PFSK-1 (cell line): Measurements from ENCODE around the gene MRPL11.
A peak's percentile ranks its signal among the peaks of the same experiment; 100 is the strongest.

Experiments used
- FOXP2 ChIP-seq: optimal IDR thresholded peaks from 2 replicates; pipeline ENCODE3; 2011; ENCODE audit warnings: borderline replicate concordance, control low read depth, inconsistent platforms; ENCODE audit not compliant: insufficient read depth; ENCODE audit errors: extremely low read length, extremely low read depth
- POLR2AphosphoS5 ChIP-seq: IDR thresholded peaks from 2 replicates; pipeline ENCODE4 v1.6.1; 2012; ENCODE audit warnings: low read depth, mild to moderate bottlenecking, control low read depth, low read length, moderate library complexity
- SIN3A ChIP-seq: IDR thresholded peaks from 2 replicates; pipeline ENCODE4 v1.6.1; 2012; ENCODE audit warnings: mild to moderate bottlenecking, low read length, moderate library complexity, borderline replicate concordance; ENCODE audit not compliant: insufficient read depth
- TAF1 ChIP-seq: IDR thresholded peaks from 2 replicates; pipeline ENCODE4 v1.6.1; 2012; ENCODE audit warnings: low read length, control low read depth, borderline replicate concordance; ENCODE audit not compliant: insufficient read depth
- TF ChIP-seq, protein P1 (sequence below), 2 experiments: IDR thresholded peaks; 2 replicates each; pipeline versions ENCODE4 v1.6.1 to v1.8.0; 2011 to 2012; ENCODE audit warnings: low read depth in 2 of 2, low read length in 2 of 2, control low read depth in 1 of 2, inconsistent platforms in 1 of 2, mild to moderate bottlenecking in 1 of 2, moderate library complexity in 1 of 2; ENCODE audit not compliant: insufficient read depth in 1 of 2

MRPL11 gene

DNA sequence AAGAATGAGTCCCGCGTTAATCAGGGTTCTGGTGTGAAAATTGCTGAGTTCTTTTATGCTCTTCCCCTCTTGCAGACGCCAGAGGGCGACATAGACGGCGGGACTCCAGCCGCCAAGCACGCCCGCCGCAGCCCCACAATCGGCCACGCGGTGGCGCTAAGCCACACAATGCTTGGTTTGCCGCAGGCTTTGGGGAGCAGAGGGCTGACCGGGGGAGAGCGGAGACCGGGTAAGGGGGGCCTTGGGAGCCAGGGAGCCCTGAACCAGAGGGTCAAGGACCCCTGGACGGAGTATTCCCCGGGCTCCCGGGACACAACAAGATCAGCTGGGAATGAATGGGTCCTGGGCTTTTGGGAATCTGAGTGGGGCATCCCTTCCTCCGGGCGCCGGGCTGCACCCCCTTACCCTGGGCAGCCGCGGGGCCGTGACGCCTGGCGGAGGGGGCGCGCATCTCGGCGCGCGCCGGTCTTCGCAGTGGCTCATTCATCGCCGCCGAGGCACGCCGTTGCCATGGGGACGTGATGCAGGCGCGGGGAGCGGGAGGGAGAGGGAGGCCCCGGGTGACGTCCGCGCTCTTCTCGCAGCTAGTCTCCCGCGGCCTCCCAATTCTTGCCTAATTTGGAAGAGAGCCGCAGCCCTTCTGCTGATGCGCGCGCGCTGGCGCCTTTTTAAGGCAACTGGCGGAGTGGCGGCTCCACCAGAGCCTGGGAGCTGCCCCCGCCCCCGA lies 30.0 kb downstream of the MRPL11 start:
- TF ChIP-seq POLR2AphosphoS5 (no peak), TAF1 (no peak), FOXP2 (peak; percentile 41)
- TF ChIP-seq, protein P1, sequence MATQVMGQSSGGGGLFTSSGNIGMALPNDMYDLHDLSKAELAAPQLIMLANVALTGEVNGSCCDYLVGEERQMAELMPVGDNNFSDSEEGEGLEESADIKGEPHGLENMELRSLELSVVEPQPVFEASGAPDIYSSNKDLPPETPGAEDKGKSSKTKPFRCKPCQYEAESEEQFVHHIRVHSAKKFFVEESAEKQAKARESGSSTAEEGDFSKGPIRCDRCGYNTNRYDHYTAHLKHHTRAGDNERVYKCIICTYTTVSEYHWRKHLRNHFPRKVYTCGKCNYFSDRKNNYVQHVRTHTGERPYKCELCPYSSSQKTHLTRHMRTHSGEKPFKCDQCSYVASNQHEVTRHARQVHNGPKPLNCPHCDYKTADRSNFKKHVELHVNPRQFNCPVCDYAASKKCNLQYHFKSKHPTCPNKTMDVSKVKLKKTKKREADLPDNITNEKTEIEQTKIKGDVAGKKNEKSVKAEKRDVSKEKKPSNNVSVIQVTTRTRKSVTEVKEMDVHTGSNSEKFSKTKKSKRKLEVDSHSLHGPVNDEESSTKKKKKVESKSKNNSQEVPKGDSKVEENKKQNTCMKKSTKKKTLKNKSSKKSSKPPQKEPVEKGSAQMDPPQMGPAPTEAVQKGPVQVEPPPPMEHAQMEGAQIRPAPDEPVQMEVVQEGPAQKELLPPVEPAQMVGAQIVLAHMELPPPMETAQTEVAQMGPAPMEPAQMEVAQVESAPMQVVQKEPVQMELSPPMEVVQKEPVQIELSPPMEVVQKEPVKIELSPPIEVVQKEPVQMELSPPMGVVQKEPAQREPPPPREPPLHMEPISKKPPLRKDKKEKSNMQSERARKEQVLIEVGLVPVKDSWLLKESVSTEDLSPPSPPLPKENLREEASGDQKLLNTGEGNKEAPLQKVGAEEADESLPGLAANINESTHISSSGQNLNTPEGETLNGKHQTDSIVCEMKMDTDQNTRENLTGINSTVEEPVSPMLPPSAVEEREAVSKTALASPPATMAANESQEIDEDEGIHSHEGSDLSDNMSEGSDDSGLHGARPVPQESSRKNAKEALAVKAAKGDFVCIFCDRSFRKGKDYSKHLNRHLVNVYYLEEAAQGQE (IDR thresholded peaks at IDR 0.05; ENCODE audit: insufficient read depth in 1 of 2, low read depth in 2 of 2, low read length in 2 of 2) = peak; percentile 75 to 83

DNA sequence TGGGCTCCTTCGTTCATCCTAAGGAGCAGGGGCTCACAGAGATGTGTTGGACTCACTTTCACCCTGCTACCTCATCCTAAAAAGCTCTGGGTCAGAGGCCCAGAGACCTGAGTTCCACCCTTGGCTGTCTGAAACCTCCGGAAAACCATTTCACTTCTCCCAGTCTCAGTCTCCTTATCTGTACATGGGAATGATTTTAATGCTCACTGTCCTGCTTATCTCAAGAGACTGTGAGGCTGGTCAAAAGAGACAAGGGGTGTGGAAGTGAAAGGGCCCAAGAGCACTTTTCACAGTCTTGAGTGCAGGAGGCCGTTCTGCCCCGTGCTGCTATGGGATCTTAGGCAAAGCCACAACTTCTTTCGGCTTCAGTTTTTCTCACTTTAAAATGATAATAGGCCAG lies 31.0 kb downstream of the MRPL11 start:
- TF ChIP-seq TAF1 (no peak), SIN3A (no peak), POLR2AphosphoS5 (no peak), FOXP2 (no peak)
- TF ChIP-seq, protein P1 (IDR thresholded peaks at IDR 0.05; ENCODE audit: insufficient read depth in 1 of 2, low read depth in 2 of 2, low read length in 2 of 2) = no peak

DNA sequence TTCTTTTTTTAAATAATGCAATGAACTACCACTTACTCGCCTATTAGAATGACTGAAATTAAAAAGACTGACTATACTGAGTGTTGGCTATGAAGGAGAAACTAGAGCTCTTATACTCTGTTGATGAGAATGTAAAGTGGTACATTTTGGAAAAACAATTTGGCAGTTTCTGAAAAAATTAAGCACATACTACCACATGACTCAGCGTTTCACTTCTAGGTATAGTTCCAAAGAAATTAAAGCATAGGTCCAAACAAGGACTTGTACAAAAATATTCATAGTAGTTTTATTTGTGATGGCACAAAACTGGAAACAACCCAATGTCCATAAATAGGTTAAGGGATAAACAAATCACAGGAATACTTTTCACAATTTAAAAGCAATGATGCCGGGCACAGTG lies 44.7 kb downstream of the MRPL11 start:
- TF ChIP-seq TAF1 = no peak
- TF ChIP-seq SIN3A = no peak
- TF ChIP-seq POLR2AphosphoS5 = no peak
- TF ChIP-seq FOXP2 = no peak
- TF ChIP-seq, protein P1 (IDR thresholded peaks at IDR 0.05; ENCODE audit: insufficient read depth in 1 of 2, low read depth in 2 of 2, low read length in 2 of 2) = no peak

DNA sequence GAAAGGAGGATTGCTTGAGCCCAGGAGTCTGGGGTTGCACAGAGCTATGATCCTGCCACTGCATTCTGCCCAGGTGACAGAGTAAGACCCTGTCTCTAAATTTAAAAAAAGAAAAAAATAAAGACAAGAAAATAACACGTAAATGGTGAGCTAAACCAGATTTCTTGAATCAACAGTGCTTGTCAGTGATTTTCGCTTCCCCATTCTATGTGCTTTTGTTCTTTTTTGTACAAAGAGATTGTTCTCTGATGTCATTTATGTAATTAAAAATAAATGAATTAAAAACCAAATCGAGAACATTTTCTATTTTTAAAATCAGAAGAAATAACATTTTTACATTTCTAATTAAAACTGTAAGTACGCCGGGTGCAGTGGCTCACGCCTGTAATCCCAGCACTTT lies 47.3 kb downstream of the MRPL11 start:
- no peak for TF ChIP-seq SIN3A
- TF ChIP-seq, protein P1 (IDR thresholded peaks at IDR 0.05; ENCODE audit: insufficient read depth in 1 of 2, low read depth in 2 of 2, low read length in 2 of 2) = no peak

DNA sequence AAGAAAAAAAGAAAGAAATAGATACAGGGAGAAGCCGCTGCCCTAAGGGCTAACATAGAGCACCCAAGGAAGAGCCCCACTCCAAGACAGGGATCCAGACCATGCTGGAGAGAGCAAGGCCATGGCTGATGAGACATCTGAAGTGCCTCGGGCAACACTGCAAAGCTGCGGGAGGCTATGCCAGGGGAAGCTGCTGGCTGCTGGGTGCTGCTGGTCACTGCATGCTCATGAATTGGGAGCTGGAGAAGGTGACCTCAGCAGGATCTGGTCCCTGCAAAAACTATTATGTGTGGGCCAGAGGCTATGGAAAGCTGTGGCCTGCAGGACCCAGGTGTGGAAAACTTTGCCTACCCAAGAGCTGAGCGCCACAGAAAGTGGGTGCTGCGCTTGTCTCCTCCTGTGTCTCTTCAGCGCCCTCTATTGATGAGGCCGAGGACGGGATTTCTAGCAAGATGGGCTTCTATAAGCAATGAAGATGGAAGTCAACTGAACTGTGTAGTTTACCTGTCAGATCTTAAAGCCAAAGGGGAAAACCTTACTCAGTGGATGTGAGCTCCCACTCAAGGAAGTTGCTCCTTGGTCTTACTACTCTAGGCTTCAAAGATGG lies 49.8 kb downstream of the MRPL11 start:
- TF ChIP-seq POLR2AphosphoS5 = no peak
- no peak for TF ChIP-seq SIN3A
- TF ChIP-seq FOXP2 = no peak
- no peak for TF ChIP-seq TAF1
- TF ChIP-seq, protein P1 (IDR thresholded peaks at IDR 0.05; ENCODE audit: insufficient read depth in 1 of 2, low read depth in 2 of 2, low read length in 2 of 2) = no peak
